Adrenal gland (tissue), 5 donors: ENCODE measurements around the gene ATXN2.

Experiments used
- CTCF ChIP-seq, 6 experiments: fragments of 450-650 bp in 4 of 6; fragments of 200-600 bp in 2 of 6; sonication (generic) in 1 of 6; IDR thresholded peaks; 1 replicate in 5 of 6; 2 replicates in 1 of 6; pipeline versions ENCODE4 v1.5.1 to v1.8.0; 2016 to 2021; ENCODE audit warnings: antibody characterized with exemption in 6 of 6, mild to moderate bottlenecking in 2 of 6, moderate library complexity in 1 of 6
- POLR2A ChIP-seq, 2 donors: fragments of 450-650 bp; IDR thresholded peaks; one replicate each; pipeline ENCODE4 v1.6.1; 2017; ENCODE audit warnings: antibody characterized with exemption in 2 of 2, mild to moderate bottlenecking in 2 of 2, moderate library complexity in 1 of 2
- donor health status: DM: no; HTN: no; CAD: no.

GRCh38 chr12:111529424-111530368 is 69.4 kb downstream of the ATXN2 start:
- peak; percentile 51 to 71 (median 63) for TF ChIP-seq CTCF (IDR thresholded peaks at IDR 0.05)
- TF ChIP-seq POLR2A (IDR thresholded peaks at IDR 0.05), result no peak
